ENCODE measurements around the gene RNF32.
"Not testable (repeated sequence)": the region's sequence is repeated elsewhere in the genome, so short reads cannot be mapped to it uniquely, and the experiment has no call there.

RNF32 gene

DNA sequence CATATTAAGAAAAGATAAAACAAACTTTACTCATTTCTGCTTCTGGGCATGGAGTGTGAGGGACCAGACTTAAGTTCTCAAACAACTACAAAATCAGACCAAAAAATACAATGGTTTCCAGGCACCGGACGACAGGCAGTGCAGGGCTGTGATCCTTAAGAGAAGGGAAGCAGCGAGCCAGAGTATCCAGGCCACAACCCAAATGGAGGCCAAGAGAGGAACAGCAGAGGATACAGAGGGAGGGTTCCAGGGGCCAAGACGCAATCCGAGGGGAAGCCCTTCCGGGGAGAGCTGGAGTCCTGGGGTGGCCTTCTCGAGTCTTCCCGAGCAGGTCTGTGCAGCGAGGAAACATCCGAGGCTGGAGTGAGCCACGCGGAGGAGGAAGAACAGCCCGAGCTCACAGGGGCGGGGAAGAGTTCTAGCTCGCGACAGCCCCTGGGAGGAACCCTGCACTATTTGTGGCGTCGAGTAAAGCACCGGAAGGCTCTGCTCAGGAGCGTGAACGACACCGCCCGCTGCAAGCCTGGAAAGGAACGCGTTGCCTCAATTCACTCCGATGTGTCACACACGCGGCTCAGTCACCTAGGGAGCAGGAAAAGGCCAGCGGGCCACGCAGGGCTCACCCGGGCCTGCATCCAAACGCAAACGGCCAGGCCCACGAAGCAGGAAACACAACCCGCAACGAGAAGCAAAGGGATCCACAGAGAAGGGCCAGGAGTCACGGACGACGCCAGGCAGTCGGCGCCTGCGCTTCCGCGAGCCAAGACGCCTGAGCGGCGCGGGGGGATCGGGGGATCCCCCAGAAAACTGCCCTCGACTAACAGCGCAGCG lies 933 bp upstream of the RNF32 start:
- DNase-seq (ENCODE audit: extremely low read depth in 1 of 2, low read depth in 1 of 2) = no peak

- DNase-seq (ENCODE audit: extremely low read depth in 1 of 2, low read depth in 1 of 2) = peak; percentile 10 to 50
Measured at GRCh38 chr7:156640949-156641485, 443 bp downstream of the RNF32 start.

DNA sequence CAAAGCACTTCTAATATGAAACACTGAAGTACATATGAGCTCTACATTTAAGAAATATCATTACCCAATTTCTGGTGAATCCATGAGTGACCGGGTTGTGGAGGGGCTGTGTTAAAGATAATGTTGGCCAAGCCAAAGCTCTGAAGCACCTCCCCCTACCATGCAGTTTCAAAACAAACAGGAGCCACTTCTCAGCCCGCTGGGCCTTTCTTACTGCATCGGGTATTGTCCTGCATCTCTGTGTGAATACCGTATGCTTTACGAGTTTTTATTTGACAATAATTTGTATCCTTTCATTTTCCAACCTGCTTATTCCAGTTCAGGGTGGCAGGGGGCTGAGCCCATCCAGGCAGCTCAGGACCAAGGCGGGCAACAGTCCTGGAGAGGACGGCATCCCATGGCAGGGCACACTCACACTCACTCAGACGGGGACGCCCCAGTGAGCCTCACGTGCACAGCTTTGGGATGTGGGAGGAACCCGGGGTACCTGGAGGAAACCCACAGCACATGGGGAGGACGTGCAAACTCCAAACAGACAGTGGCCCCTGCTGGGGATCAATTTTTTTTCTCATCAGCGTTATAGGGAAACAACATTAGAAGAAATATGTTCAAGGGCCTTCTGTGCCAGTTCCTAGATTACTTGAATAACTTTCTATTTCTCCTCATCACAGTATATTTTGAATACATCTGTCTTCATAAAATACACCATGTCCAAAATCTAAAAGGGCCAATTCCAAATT lies 1.9 kb downstream of the RNF32 start:
- no peak for DNase-seq (ENCODE audit: extremely low read depth in 1 of 2, low read depth in 1 of 2)

DNA sequence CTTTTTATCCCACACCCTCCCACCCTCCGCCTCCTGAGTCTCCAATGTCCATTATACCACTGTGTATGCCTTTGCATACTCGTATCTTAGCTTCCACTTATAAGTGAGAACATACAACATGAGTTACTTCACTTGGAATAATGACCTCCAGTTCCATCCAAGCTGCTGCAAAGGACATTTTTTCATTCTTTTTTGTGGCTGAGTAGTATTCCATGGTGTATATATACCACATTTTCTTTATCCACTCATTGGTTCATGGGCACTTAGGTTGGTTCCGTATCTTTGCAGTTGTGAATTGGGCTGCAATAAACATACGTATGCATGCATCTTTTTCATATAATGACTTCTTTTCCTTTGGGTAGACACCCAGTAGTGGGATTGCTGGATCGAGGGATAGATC lies 6.8 kb downstream of the RNF32 start:
- not testable (repeated sequence) for DNase-seq (ENCODE audit: extremely low read depth in 1 of 2, low read depth in 1 of 2)

DNA sequence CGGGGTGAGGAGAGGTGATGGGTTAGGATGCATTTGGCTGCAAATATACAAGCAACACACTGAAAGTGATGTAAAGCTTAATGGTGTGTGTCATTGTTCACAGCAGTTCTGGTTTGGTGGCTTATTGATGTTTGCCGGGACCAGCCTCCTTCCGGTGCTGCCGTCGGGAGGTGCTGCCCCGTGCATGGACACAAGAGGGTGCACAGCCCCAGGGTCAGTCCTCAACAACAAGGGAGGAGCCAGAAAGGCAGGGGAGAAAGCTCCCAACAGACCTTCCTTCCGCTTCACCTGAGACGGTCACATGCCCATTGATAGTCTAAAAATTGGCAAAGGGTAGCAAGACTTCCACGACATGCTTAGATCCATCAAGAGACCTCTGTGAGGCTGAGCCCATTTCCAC lies 9.5 kb downstream of the RNF32 start:
- no peak for DNase-seq (ENCODE audit: extremely low read depth in 1 of 2, low read depth in 1 of 2)

- no peak for DNase-seq (ENCODE audit: extremely low read depth in 1 of 2, low read depth in 1 of 2)
Measured at GRCh38 chr7:156651474-156651873, 10.9 kb downstream of the RNF32 start.

- no peak for DNase-seq (ENCODE audit: extremely low read depth in 1 of 2, low read depth in 1 of 2)
Measured at GRCh38 chr7:156652886-156653568, 12.5 kb downstream of the RNF32 start.

DNA sequence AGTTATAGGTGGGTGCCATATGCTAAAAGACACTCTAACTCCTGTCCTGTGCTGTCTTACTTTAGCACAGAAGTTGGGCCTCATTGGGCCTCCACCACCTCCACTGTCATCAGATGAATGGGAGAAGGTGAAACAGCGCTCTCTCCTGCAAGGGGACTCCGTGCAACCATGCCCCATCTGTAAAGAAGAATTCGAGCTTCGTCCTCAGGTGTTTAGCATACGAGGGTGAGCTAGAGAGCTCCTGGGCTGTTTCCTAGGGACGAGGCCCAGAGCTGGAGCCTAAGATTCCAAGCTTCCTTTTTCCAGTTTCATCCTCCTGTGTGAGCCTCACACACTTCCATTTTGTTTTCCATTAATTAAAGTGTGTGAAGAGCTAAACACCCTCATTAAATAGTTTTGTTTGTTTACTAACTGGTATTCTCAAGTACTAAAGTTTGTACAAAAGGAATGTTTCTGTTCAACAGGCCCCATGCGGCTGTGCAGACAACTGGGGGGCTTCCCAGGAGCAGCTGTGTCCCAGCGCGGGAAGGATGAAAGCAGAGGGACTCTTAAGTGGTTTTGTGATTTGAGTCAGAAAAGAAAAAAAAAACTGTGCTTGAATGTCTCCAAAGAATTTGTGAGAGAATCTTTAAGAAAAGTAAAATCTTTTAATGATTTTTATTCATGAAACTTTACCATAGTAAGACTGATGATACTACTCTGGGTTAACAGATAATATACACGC lies 14.1 kb downstream of the RNF32 start:
- no peak for DNase-seq (ENCODE audit: extremely low read depth in 1 of 2, low read depth in 1 of 2)

DNA sequence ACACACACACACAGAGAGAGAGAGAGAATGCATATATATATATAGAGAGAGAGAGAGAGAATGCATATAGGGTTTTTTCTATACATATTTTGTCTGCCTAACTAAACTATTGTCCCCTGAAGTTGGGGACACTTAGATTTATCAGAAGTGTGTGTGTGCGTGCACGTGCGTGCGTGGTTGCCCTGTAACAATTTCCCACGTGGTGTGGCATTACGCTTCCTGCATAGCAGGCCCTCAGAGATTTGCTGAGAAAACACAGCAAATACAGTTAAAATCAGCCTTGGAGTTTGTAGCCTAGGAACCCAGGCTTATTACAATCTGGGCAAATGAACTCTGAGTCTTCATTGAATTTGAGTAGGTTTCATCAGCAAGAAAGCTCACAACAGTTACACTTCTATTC lies 14.7 kb downstream of the RNF32 start:
- DNase-seq (ENCODE audit: extremely low read depth in 1 of 2, low read depth in 1 of 2) = no peak

- DNase-seq (ENCODE audit: extremely low read depth in 1 of 2, low read depth in 1 of 2) = no peak
Measured at GRCh38 chr7:156655983-156656382, 15.4 kb downstream of the RNF32 start.

DNA sequence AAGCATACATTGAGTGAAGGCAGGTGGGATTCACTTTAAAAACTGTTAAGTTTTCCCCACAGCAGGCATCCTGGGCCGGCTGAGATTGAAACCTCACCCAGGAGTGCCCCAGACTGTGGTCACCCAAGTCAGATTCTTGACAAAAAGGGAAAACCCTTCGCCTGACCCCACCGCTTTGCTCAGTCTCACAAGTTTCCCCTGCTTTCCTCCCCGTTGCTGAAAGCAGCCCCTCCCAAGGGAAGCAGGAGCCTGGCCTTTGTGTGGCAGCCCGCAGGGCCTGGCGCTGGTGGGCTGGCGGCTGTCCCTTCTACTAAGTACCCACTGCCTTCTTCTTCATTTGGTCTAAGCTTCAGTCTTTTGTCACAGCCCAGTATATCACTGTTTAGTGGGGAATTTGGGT lies 16.0 kb downstream of the RNF32 start:
- no peak for DNase-seq (ENCODE audit: extremely low read depth in 1 of 2, low read depth in 1 of 2)

DNA sequence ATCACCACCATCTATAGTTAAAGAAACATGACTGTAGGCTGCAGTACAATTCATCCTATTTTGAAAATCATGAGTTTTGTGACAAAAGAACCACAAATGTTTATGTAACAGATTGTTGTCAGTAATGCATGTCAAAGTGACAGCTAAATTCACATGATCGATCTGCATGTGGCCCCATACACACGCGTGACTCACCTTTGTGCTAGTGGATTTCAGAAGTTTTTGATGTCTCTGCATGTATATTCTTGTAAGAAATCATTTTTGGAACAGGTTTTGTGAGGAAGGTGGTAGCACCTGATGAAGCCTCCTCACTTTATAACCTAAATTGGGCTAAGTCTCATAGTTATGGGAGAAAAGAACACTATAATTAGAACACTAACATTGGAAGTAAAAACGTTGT lies 17.1 kb downstream of the RNF32 start:
- DNase-seq (ENCODE audit: extremely low read depth in 1 of 2, low read depth in 1 of 2) = no peak

DNA sequence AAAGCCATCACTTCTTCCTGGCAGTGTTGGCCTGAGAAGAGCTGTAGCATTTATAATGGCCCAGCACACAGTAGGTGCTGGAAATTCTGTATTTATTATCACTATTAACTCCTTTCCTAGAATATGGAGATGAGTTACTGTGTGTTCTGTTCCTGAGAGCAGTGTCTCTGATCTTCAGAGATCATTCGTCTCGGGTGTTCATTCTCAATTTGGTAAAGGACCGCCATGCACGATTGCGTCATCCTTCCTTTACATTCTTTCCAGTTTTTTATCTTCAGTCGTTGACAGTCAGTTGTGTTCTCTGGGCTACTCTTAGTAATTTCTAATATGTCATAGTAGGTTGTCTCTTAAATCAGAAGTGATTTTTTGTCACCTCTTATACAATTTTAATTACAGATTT lies 18.6 kb downstream of the RNF32 start:
- DNase-seq (ENCODE audit: extremely low read depth in 1 of 2, low read depth in 1 of 2) = no peak

- DNase-seq (ENCODE audit: extremely low read depth in 1 of 2, low read depth in 1 of 2) = no peak
Measured at GRCh38 chr7:156659961-156660360, 19.4 kb downstream of the RNF32 start.

DNA sequence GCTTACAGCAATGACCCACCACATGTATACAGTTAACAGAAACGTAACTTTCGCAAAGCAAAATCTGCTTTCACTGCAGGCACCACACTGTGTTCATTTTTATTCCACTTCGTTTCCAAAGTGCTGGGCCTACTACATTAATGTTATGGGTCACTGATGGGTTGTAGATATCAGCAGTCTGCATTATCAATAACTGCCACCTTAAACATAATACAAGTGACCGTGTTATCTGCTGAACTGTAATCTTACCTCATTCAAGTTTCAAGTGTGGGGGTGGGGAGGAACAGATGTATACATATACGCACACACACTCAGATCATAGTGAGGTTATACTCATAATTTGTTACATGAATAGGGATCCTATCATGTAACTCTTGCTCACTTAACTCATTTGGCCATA lies 21.1 kb downstream of the RNF32 start:
- no peak for DNase-seq (ENCODE audit: extremely low read depth in 1 of 2, low read depth in 1 of 2)

- no peak for DNase-seq (ENCODE audit: extremely low read depth in 1 of 2, low read depth in 1 of 2)
Measured at GRCh38 chr7:156662277-156662676, 21.7 kb downstream of the RNF32 start.

GRCh38 chr7:156665101-156665500 lies 24.5 kb downstream of the RNF32 start:
- no peak for DNase-seq (ENCODE audit: extremely low read depth in 1 of 2, low read depth in 1 of 2)

GRCh38 chr7:156666368-156667109 lies 26.0 kb downstream of the RNF32 start:
- no peak for DNase-seq (ENCODE audit: extremely low read depth in 1 of 2, low read depth in 1 of 2)

DNA sequence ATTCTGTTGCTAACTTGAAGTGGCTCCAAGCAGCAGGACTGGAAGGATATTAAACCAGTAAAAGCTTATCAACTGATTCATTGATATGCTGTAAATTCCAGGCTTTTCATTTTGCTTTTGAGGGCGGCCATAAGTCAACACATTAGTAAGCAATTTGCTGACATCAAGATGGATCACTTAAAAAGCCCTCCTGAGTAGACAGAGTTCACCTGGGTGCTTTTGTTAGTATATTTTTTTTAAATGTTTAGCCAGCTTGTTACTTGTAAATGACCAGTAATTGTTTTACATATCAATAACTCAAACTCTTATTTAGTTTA lies 26.5 kb downstream of the RNF32 start:
- DNase-seq (ENCODE audit: extremely low read depth in 1 of 2, low read depth in 1 of 2) = no peak

DNA sequence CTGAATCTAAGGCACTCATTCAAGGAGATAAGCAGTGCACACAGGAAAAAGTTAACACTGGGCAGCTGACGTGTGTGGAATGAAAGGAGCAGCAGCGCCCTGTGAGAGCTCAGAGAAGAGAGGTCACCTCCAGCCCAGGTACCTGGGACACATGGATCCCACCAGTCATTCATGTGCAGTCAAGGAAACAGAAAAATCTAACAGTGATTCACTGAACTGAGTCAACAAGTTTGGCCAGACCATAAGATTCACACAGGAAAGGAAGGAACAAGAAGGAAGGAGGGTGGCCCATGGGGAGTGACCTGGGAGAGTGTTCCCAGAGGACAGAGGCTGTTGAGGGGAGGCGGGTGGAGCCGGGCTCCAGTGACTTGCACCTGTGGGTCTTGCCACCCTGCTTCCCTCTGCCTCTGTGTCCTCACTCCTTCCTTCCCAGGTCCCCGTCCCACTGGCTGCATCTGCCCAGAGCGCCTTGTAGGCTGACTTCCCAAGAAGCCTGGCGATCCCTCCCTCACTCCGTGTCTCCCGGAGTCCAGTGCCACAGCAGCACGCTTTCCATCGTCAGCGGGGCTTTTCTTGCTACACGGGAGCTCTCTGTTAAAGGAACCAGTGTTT lies 27.7 kb downstream of the RNF32 start:
- no peak for DNase-seq (ENCODE audit: extremely low read depth in 1 of 2, low read depth in 1 of 2)
